Activated T-cell treated with anti-CD3 and anti-CD28 coated beads, Interleukin-2, amount 50 U/mL, for 4 hours (primary cell): Measurements from ENCODE around the gene ENDOV. TPM values are rescaled to one million over a fixed set of nuclear protein-coding genes. Genes with fewer than 3 reads are reported as not detected.

Experiments used
- ATAC-seq, 2 donors: fragments of 200-7000 bp; cut with Tn5 transposase; one replicate each; pipeline ENCODE4 v1.10.0; 2021
- DNase-seq: peaks from one replicate; pipeline ENCODE4 v3.0.0-alpha.2; 2020
- H3K27me3 Mint-ChIP-seq: one replicate; pipeline ENCODE4 v1.8.0; 2021; ENCODE audit warnings: low read depth, mixed read lengths
- H3K36me3 Mint-ChIP-seq: one replicate; pipeline ENCODE4 v1.8.0; 2022; ENCODE audit warnings: mixed read lengths; ENCODE audit not compliant: insufficient read depth
- H3K4me1 Mint-ChIP-seq: one replicate; pipeline ENCODE4 v1.8.0; 2021; ENCODE audit warnings: low read depth, mixed read lengths
- H3K4me3 Mint-ChIP-seq: one replicate; pipeline ENCODE4 v1.8.0; 2021; ENCODE audit warnings: mild to moderate bottlenecking, moderate library complexity, mixed read lengths
- H3K9me3 Mint-ChIP-seq: one replicate; pipeline ENCODE4 v1.8.0; 2021; ENCODE audit warnings: mixed read lengths
- total RNA-seq, 3 donors: library from RNA; stranded (reverse); gene quantifications; one replicate each; pipeline ENCODE4 v1.2.1, GENCODE V29; 2021

Gene ENDOV
- total RNA-seq, 3 donors from 2014 or later: 11.2 to 12.9 (median 12.4) TPM

- no peaks in the 10 kb centered on the region for H3K36me3 Mint-ChIP-seq
- no peaks in the 10 kb centered on the region for H3K9me3 Mint-ChIP-seq
- H3K4me1 Mint-ChIP-seq: no peaks in the 10 kb centered on the region
Measured at GRCh38 chr17:80487511-80487910, 72.5 kb downstream of the ENDOV start.

More at GRCh38 chr17:80487511-80487910, 72.5 kb downstream of the ENDOV start:
- ATAC-seq: no peak
- Mint-ChIP-seq H3K4me3 (no peak overlapping the region), H3K27me3 (peaks cover 33% of the 10 kb centered on the region)
- no peak for DNase-seq

Other genes starting within 250 kb of the ENDOV start
- gene CARD14, start 245.1 kb upstream of the ENDOV start, total RNA-seq: not detected
- gene SGSH, start 194.8 kb upstream of the ENDOV start, total RNA-seq: 10 to 100 TPM; 18.9 to 25.2 (median 19.1) TPM
- gene SLC26A11, start 194.7 kb upstream of the ENDOV start, total RNA-seq: 10 to 100 TPM; 15.8 to 16.5 (median 16.4) TPM
- gene RNF213, start 154.3 kb upstream of the ENDOV start, total RNA-seq: 100 to 1,000 TPM; 205 to 289 (median 262) TPM
- gene NPTX1, start 61.4 kb downstream of the ENDOV start, total RNA-seq: 10 to 100 TPM; 14.0 to 22.2 (median 21.4) TPM
- 10 to 100 TPM; 76.1 to 98.3 (median 89.5) TPM for gene RPTOR, start 129.7 kb downstream of the ENDOV start, total RNA-seq